Naive B cell (primary cell): ENCODE measurements around the gene KRTCAP2. TPM values are rescaled to one million over a fixed set of nuclear protein-coding genes. Genes with fewer than 3 reads are reported as not detected.
"Not testable (repeated sequence)": the region's sequence is repeated elsewhere in the genome, so short reads cannot be mapped to it uniquely, and the experiment has no call there.

ENCODE experiments used
- ATAC-seq, 2 donors: fragments of 150-1000 bp; cut with Tn5 transposase; 2 replicates each; pipeline ENCODE4 v1.10.0; 2021; ENCODE audit warnings: low read depth in 2 of 2, mild to moderate bottlenecking in 2 of 2, moderate library complexity in 2 of 2
- DNase-seq: peaks from one replicate; pipeline ENCODE4 v3.0.0; 2022
- H3K27ac Mint-ChIP-seq, 6 donors: one replicate each; pipeline ENCODE4 v1.8.0; 2020 to 2022; ENCODE audit warnings: mild to moderate bottlenecking in 6 of 6, mixed read lengths in 6 of 6, moderate library complexity in 5 of 6, inconsistent platforms in 2 of 6
- H3K27me3 Mint-ChIP-seq, 3 donors: one replicate each; pipeline ENCODE4 v1.8.0; 2021 to 2022; ENCODE audit warnings: mixed read lengths in 3 of 3, mild to moderate bottlenecking in 1 of 3
- H3K36me3 Mint-ChIP-seq, 2 donors: one replicate each; pipeline ENCODE4 v1.8.0; 2020 to 2022; ENCODE audit warnings: mixed read lengths in 2 of 2, inconsistent platforms in 1 of 2, mild to moderate bottlenecking in 1 of 2
- H3K4me1 Mint-ChIP-seq, 3 donors: one replicate each; pipeline ENCODE4 v1.8.0; 2020 to 2022; ENCODE audit warnings: mixed read lengths in 3 of 3, inconsistent platforms in 1 of 3, mild to moderate bottlenecking in 1 of 3, moderate library complexity in 1 of 3
- H3K4me3 Mint-ChIP-seq, 8 donors: one replicate each; pipeline ENCODE4 v1.8.0; 2020 to 2022; ENCODE audit warnings: mild to moderate bottlenecking in 8 of 8, mixed read lengths in 8 of 8, moderate library complexity in 8 of 8, inconsistent platforms in 2 of 8
- H3K9me3 Mint-ChIP-seq, 7 donors: one replicate each; pipeline ENCODE4 v1.8.0; 2020 to 2022; ENCODE audit warnings: mixed read lengths in 7 of 7, mild to moderate bottlenecking in 5 of 7, inconsistent platforms in 2 of 7, moderate library complexity in 1 of 7
- polyA plus RNA-seq, 6 donors: library from polyadenylated mRNA; unstranded; fragments of 300-500 nt; fragmentation: Illumina TruSeq; gene quantifications; one replicate each; pipeline ENCODE4 v1.2.3, GENCODE V29; 2021; ENCODE audit warnings: low read depth in 6 of 6

Gene KRTCAP2
- polyA plus RNA-seq, 6 donors from 2014 or later, result 340 to 379 (median 354) TPM

GRCh38 chr1:155166471-155167165 is 6.5 kb downstream of the KRTCAP2 start:
- H3K27ac Mint-ChIP-seq, result peak overlapping the region in 4 of 6 donors; percentile 54 to 94 (median 72)
- H3K9me3 Mint-ChIP-seq, result peaks cover 0 to 2% (median 0%) of the 10 kb centered on the region in 7 donors
- no peaks in the 10 kb centered on the region for H3K27me3 Mint-ChIP-seq
- H3K4me3 Mint-ChIP-seq, result peak overlapping the region; percentile 72 to 90 (median 86)
- H3K36me3 Mint-ChIP-seq, result peaks cover 5 to 9% of the 10 kb centered on the region in 2 donors
- ATAC-seq, result peak; percentile 4 to 6
- H3K4me1 Mint-ChIP-seq, result peaks cover 16 to 26% (median 21%) of the 10 kb centered on the region in 3 donors
- no peak for DNase-seq

GRCh38 chr1:155166051-155166470 is 7.0 kb downstream of the KRTCAP2 start:
- peak overlapping the region in 1 of 6 donors; percentile 79 for H3K27ac Mint-ChIP-seq
- no peaks in the 10 kb centered on the region for H3K27me3 Mint-ChIP-seq
- peak overlapping the region in 3 of 8 donors; percentile 12 to 29 (median 15) for H3K4me3 Mint-ChIP-seq
- ATAC-seq, result no peak
- H3K9me3 Mint-ChIP-seq, result peaks cover 0 to 2% (median 0%) of the 10 kb centered on the region in 7 donors
- H3K36me3 Mint-ChIP-seq, result peaks cover 5 to 9% of the 10 kb centered on the region in 2 donors
- H3K4me1 Mint-ChIP-seq, result peaks cover 16 to 24% (median 21%) of the 10 kb centered on the region in 3 donors
- DNase-seq, result no peak

- not testable (repeated sequence) for H3K4me3 Mint-ChIP-seq, ATAC-seq, H3K9me3 Mint-ChIP-seq, DNase-seq, H3K27me3 Mint-ChIP-seq, H3K36me3 Mint-ChIP-seq
- Mint-ChIP-seq H3K27ac (peak overlapping the region in 1 of 6 donors; percentile 28), H3K4me1 (peaks cover 16 to 21% (median 20%) of the 10 kb centered on the region in 3 donors)
Observed at GRCh38 chr1:155164625-155165024, 8.5 kb downstream of the KRTCAP2 start.

- H3K27ac Mint-ChIP-seq, result peak overlapping the region in 1 of 6 donors; percentile 65
- ATAC-seq, H3K27me3 Mint-ChIP-seq, DNase-seq, H3K9me3 Mint-ChIP-seq, H3K36me3 Mint-ChIP-seq: not testable (repeated sequence)
- peaks cover 16 to 21% (median 17%) of the 10 kb centered on the region in 3 donors for H3K4me1 Mint-ChIP-seq
- peak overlapping the region in 1 of 8 donors; percentile 48 for H3K4me3 Mint-ChIP-seq
Observed at GRCh38 chr1:155163785-155164184, 9.3 kb downstream of the KRTCAP2 start.

GRCh38 chr1:155162631-155163030 is 10.5 kb downstream of the KRTCAP2 start:
- DNase-seq, H3K27ac Mint-ChIP-seq, H3K36me3 Mint-ChIP-seq, H3K9me3 Mint-ChIP-seq, ATAC-seq, H3K4me3 Mint-ChIP-seq, H3K27me3 Mint-ChIP-seq: not testable (repeated sequence)
- peaks cover 12 to 17% (median 13%) of the 10 kb centered on the region in 3 donors for H3K4me1 Mint-ChIP-seq

- H3K4me1 Mint-ChIP-seq, result no peaks in the 10 kb centered on the region
- H3K36me3 Mint-ChIP-seq, result no peaks in the 10 kb centered on the region
- no peak overlapping the region for H3K4me3 Mint-ChIP-seq
- ATAC-seq (no peak), DNase-seq (no peak)
- H3K27me3 Mint-ChIP-seq, result no peaks in the 10 kb centered on the region
- H3K9me3 Mint-ChIP-seq, result peaks cover 0 to 2% (median 0%) of the 10 kb centered on the region in 7 donors
- no peak overlapping the region for H3K27ac Mint-ChIP-seq
Observed at GRCh38 chr1:155160128-155160527, 13.0 kb downstream of the KRTCAP2 start.

- H3K9me3 Mint-ChIP-seq, result peaks cover 0 to 1% (median 0%) of the 10 kb centered on the region in 7 donors
- no peak overlapping the region for H3K4me3 Mint-ChIP-seq
Observed at GRCh38 chr1:155158991-155159390, 14.1 kb downstream of the KRTCAP2 start.

GRCh38 chr1:155155996-155156643 is 17.0 kb downstream of the KRTCAP2 start:
- not testable (repeated sequence) for H3K4me1 Mint-ChIP-seq, H3K9me3 Mint-ChIP-seq, H3K27me3 Mint-ChIP-seq, H3K27ac Mint-ChIP-seq, H3K4me3 Mint-ChIP-seq, H3K36me3 Mint-ChIP-seq, DNase-seq, ATAC-seq

More at GRCh38 chr1:155158991-155159390, 14.1 kb downstream of the KRTCAP2 start:
- no peak for ATAC-seq
- Mint-ChIP-seq H3K27ac (peak overlapping the region in 1 of 6 donors; percentile 82), H3K27me3 (no peaks in the 10 kb centered on the region), H3K36me3 (no peaks in the 10 kb centered on the region), H3K4me1 (no peaks in the 10 kb centered on the region)
- DNase-seq, result no peak

- H3K4me1 Mint-ChIP-seq, result peaks cover 16 to 21% (median 20%) of the 10 kb centered on the region in 3 donors
- H3K9me3 Mint-ChIP-seq, result no peaks in the 10 kb centered on the region
- ATAC-seq (no peak), DNase-seq (no peak)
- H3K27ac Mint-ChIP-seq, result no peak overlapping the region
- no peaks in the 10 kb centered on the region for H3K27me3 Mint-ChIP-seq
- no peak overlapping the region for H3K4me3 Mint-ChIP-seq
- no peaks in the 10 kb centered on the region for H3K36me3 Mint-ChIP-seq
Observed at GRCh38 chr1:155145491-155145890, 27.6 kb downstream of the KRTCAP2 start.

GRCh38 chr1:155141749-155142148 is 31.4 kb downstream of the KRTCAP2 start:
- Mint-ChIP-seq H3K36me3 (no peaks in the 10 kb centered on the region), H3K9me3 (no peaks in the 10 kb centered on the region), H3K27me3 (no peaks in the 10 kb centered on the region), H3K4me3 (peak overlapping the region in 2 of 8 donors; percentile 67 to 98), H3K27ac (peak overlapping the region in 2 of 6 donors; percentile 16 to 66), H3K4me1 (peaks cover 22 to 35% (median 34%) of the 10 kb centered on the region in 3 donors)
- no peak for ATAC-seq
- no peak for DNase-seq

- peak overlapping the region; percentile 92 to 100 (median 98) for H3K4me3 Mint-ChIP-seq
- H3K27ac Mint-ChIP-seq, result peak overlapping the region; percentile 65 to 98 (median 96)
- ATAC-seq (no peak), DNase-seq (no peak)
- no peaks in the 10 kb centered on the region for H3K27me3 Mint-ChIP-seq
- H3K9me3 Mint-ChIP-seq, result no peaks in the 10 kb centered on the region
- H3K36me3 Mint-ChIP-seq, result peaks cover 0 to 6% of the 10 kb centered on the region in 2 donors
- H3K4me1 Mint-ChIP-seq, result peaks cover 29 to 46% (median 43%) of the 10 kb centered on the region in 3 donors
Observed at GRCh38 chr1:155140630-155140953, 32.5 kb downstream of the KRTCAP2 start.

GRCh38 chr1:155139895-155140629 is 33.0 kb downstream of the KRTCAP2 start, which contains the start of gene DPM3:
TSS of gene DPM3 (minus strand) at chr1:155140531. CDS start at chr1:155140240, 291 bp downstream.
- ATAC-seq, result peak; percentile 62 to 64
- peak; percentile 81 for DNase-seq
- Mint-ChIP-seq H3K27me3 (no peaks in the 10 kb centered on the region), H3K4me1 (peaks cover 34 to 51% (median 48%) of the 10 kb centered on the region in 3 donors), H3K9me3 (no peaks in the 10 kb centered on the region), H3K36me3 (peaks cover 0 to 7% of the 10 kb centered on the region in 2 donors), H3K4me3 (peak within 1 kb of the TSS; percentile 92 to 100 (median 98)), H3K27ac (peak within 1 kb of the TSS; percentile 65 to 98 (median 96))
